Dendritic cell treated with granulocyte-macrophage colony-stimulating factor and Interleukin-4, amounts not matched to agents 40 ng/mL and 50 ng/mL, for 4 days (primary cell): ENCODE data around the gene KLHL36.
"Not testable (repeated sequence)": the region's sequence is repeated elsewhere in the genome, so short reads cannot be mapped to it uniquely, and the experiment has no call there.

Experiments used
- H3K27ac Mint-ChIP-seq: one replicate; pipeline ENCODE4 v1.8.0; 2022; ENCODE audit warnings: mild to moderate bottlenecking, mixed read lengths
- H3K27me3 Mint-ChIP-seq: one replicate; pipeline ENCODE4 v1.8.0; 2022; ENCODE audit warnings: mild to moderate bottlenecking, mixed read lengths
- H3K36me3 Mint-ChIP-seq: one replicate; pipeline ENCODE4 v1.8.0; 2022; ENCODE audit warnings: low read depth, mixed read lengths
- H3K4me1 Mint-ChIP-seq: one replicate; pipeline ENCODE4 v1.8.0; 2022; ENCODE audit warnings: low read depth, mixed read lengths
- H3K4me3 Mint-ChIP-seq: one replicate; pipeline ENCODE4 v1.8.0; 2022; ENCODE audit warnings: mild to moderate bottlenecking, moderate library complexity, mixed read lengths
- H3K9me3 Mint-ChIP-seq: one replicate; pipeline ENCODE4 v1.8.0; 2022; ENCODE audit warnings: mixed read lengths
- intact Hi-C: fragments of 100-400 bp; cut with micrococcal nuclease; formaldehyde crosslinking; loops from one replicate; pipeline ENCODE4 v1.15.0; 2022

The KLHL36 gene

DNA sequence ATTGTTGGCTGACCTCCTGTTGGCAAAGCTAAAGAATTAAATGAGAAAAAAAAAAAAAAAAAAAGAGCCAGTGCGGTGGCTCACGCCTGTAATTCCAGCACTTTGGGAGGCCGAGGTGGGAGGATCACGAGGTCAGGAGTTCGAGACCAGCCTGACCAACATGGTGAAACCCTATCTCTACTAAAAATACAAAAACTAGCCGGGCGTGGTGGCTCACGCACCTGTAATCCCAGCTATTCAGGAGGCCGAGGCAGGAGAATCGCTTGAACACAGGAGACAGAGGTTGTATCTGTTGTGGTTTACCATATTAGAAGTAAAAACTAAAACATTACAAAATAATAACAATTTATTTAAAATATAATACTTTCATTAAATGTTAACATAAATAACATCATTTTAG, 45.6 kb downstream of the KLHL36 start:
- H3K4me3 Mint-ChIP-seq, H3K36me3 Mint-ChIP-seq, H3K27me3 Mint-ChIP-seq, H3K27ac Mint-ChIP-seq, intact Hi-C loops, H3K9me3 Mint-ChIP-seq: not testable (repeated sequence)
- peaks cover 23% of the 10 kb centered on the region for H3K4me1 Mint-ChIP-seq

DNA sequence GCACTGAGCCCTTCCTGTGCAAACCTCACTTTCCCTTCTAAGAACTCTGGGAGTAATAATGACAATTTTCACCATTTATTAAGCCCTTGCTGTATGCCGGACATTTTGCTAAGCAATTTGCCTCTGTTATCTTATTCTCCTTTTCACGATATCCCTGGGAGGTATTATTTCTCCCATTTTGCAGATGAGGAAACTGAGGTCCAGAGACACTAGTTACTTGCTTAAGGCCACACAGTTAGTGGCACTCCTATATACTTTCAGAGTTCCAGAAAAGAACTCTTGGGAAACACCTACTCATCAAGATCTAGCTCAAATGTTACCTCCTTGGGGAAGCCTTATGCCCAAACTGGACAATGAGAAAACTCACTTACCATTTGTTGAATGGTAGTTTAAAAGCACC, 46.7 kb downstream of the KLHL36 start:
- intact Hi-C loops, result no loop called here
- no peaks in the 10 kb centered on the region for H3K27me3 Mint-ChIP-seq
- no peak overlapping the region for H3K4me3 Mint-ChIP-seq
- no peak overlapping the region for H3K27ac Mint-ChIP-seq
- H3K9me3 Mint-ChIP-seq, result no peaks in the 10 kb centered on the region
- H3K4me1 Mint-ChIP-seq, result peaks cover 23% of the 10 kb centered on the region
- H3K36me3 Mint-ChIP-seq, result no peaks in the 10 kb centered on the region

GRCh38 chr16:84699147-84699711, 50.9 kb downstream of the KLHL36 start:
- no peaks in the 10 kb centered on the region for H3K9me3 Mint-ChIP-seq
- H3K4me3 Mint-ChIP-seq, result peak overlapping the region; percentile 63
- no peaks in the 10 kb centered on the region for H3K27me3 Mint-ChIP-seq
- intact Hi-C loops, result no loop called here
- H3K36me3 Mint-ChIP-seq, result peaks cover 7% of the 10 kb centered on the region
- peaks cover 12% of the 10 kb centered on the region for H3K4me1 Mint-ChIP-seq
- peak overlapping the region; percentile 77 for H3K27ac Mint-ChIP-seq

GRCh38 chr16:84699712-84700445, 51.6 kb downstream of the KLHL36 start, which contains the start of gene USP10:
Gene USP10 (plus strand): TSS chr16:84700000. CDS start chr16:84700091, 91 bp downstream.
- intact Hi-C loops, result no loop called here

DNA sequence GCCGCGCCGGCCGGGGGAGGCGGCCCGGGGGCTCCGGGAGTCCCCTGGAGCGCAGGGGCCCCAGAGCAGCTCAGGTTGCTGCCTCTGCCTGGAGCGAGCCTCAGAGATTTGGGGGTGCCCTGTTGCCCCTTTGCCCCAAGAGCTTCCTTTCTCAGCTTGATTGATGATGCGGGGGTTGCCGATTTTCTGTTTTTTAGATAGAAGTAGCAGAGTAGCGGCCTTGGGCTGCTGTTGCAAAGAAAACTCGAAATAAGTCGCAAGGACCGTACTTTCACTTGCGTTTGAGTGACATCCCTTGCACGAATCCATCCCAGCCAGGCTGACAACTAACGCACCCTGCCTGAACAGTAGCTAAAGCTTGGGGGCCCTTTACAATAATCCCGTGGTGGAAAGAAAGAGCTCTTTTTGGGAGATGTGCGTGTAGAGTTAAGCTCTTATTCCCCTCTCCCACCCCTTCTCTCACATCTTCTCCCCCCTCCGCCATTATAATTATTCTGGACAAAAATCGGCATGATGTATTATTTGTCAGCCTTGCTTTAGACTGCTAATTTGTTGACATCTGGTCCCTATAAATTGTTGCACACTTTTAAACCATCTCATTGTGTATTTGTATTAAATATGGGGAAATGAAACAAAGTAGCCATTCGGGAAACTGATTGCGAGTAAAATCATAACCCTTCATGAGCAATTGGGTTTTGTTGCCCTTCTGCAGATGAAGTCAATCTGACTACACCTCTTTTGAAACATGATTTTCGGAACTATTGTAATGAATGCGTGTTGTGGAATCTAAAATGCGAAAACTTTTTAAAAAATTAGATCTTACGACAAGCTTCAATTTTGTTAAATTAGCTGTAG, 52.4 kb downstream of the KLHL36 start:
- no peaks in the 10 kb centered on the region for H3K27me3 Mint-ChIP-seq
- peaks cover 18% of the 10 kb centered on the region for H3K36me3 Mint-ChIP-seq
- peaks cover 24% of the 10 kb centered on the region for H3K4me1 Mint-ChIP-seq
- intact Hi-C loops, result no loop called here
- H3K9me3 Mint-ChIP-seq, result no peaks in the 10 kb centered on the region
- peak overlapping the region; percentile 80 for H3K4me3 Mint-ChIP-seq
- H3K27ac Mint-ChIP-seq, result peak overlapping the region; percentile 77

More at GRCh38 chr16:84699712-84700445, 51.6 kb downstream of the KLHL36 start, which contains the start of gene USP10:
- peak within 1 kb of the TSS; percentile 77 for H3K27ac Mint-ChIP-seq
- peak within 1 kb of the TSS; percentile 80 for H3K4me3 Mint-ChIP-seq
- peaks cover 10% of the 10 kb centered on the region for H3K36me3 Mint-ChIP-seq
- H3K4me1 Mint-ChIP-seq, result peaks cover 16% of the 10 kb centered on the region
- H3K9me3 Mint-ChIP-seq, result no peaks in the 10 kb centered on the region
- no peaks in the 10 kb centered on the region for H3K27me3 Mint-ChIP-seq

- H3K4me1 Mint-ChIP-seq, result peaks cover 42% of the 10 kb centered on the region
- no peaks in the 10 kb centered on the region for H3K27me3 Mint-ChIP-seq
- H3K27ac Mint-ChIP-seq, result no peak overlapping the region
- intact Hi-C loops, result no loop called here
- H3K4me3 Mint-ChIP-seq, result no peak overlapping the region
- no peaks in the 10 kb centered on the region for H3K9me3 Mint-ChIP-seq
- peaks cover 22% of the 10 kb centered on the region for H3K36me3 Mint-ChIP-seq
Observed at GRCh38 chr16:84703681-84704080, 55.4 kb downstream of the KLHL36 start.

GRCh38 chr16:84704253-84704652, 55.9 kb downstream of the KLHL36 start:
- Mint-ChIP-seq H3K4me3 (no peak overlapping the region), H3K9me3 (no peaks in the 10 kb centered on the region), H3K36me3 (peaks cover 28% of the 10 kb centered on the region), H3K4me1 (peaks cover 48% of the 10 kb centered on the region), H3K27ac (no peak overlapping the region), H3K27me3 (no peaks in the 10 kb centered on the region)
- intact Hi-C loops, result no loop called here

- H3K4me3 Mint-ChIP-seq, result no peak overlapping the region
- no peaks in the 10 kb centered on the region for H3K27me3 Mint-ChIP-seq
- H3K4me1 Mint-ChIP-seq, result peaks cover 64% of the 10 kb centered on the region
- no peaks in the 10 kb centered on the region for H3K9me3 Mint-ChIP-seq
- H3K27ac Mint-ChIP-seq, result no peak overlapping the region
- H3K36me3 Mint-ChIP-seq, result peaks cover 33% of the 10 kb centered on the region
- intact Hi-C loops, result no loop called here
Observed at GRCh38 chr16:84706856-84707255, 58.5 kb downstream of the KLHL36 start.

DNA sequence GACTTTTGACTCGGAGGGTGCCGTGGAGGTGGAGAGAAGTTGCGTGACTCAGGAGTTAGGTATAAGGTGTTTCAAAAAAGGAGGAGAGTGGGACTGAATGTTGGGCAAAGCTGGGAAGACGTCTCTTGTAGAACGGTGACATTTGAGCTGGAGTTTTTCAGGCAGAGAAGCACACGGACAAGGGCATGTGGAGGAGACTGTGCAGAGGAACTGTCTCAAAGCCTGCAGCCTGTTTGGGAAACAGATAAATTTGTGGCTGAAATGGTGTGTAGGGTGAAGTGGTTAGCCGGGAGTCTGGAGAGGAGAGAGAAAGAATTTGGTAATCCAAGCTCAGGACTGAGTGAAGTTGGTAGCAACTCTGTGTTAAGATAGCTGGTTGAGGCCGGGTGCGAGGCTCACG, 61.3 kb downstream of the KLHL36 start:
- Mint-ChIP-seq H3K27me3 (no peaks in the 10 kb centered on the region), H3K4me3 (no peak overlapping the region), H3K36me3 (peaks cover 33% of the 10 kb centered on the region), H3K4me1 (peaks cover 78% of the 10 kb centered on the region), H3K27ac (no peak overlapping the region), H3K9me3 (no peaks in the 10 kb centered on the region)
- intact Hi-C loops, result no loop called here

DNA sequence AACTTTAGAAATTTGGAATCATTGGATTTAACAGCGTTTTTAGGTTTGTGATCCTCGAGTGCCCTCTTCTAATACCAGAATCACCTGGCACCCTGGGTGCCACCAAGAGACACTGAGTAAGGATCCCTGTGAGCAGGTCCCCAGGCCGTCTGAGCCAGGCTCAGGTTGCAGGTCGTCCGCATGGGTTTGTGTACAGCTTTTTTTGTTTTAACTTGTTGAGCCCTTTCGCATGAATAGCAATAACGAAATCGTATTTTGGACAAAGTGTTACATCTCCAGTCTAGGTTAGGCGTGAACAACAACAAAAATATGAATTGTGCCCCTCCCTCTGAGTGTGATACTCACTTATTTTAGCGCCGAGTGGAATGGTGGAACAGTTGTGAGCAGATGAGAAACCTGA, 62.4 kb downstream of the KLHL36 start:
- Mint-ChIP-seq H3K4me3 (no peak overlapping the region), H3K4me1 (peaks cover 72% of the 10 kb centered on the region), H3K9me3 (no peaks in the 10 kb centered on the region), H3K27ac (no peak overlapping the region), H3K36me3 (peaks cover 23% of the 10 kb centered on the region), H3K27me3 (no peaks in the 10 kb centered on the region)
- intact Hi-C loops, result no loop called here
